Ectodermal cell (in vitro differentiated cells): ENCODE measurements around the gene CARD14.
"Not testable (repeated sequence)": the region's sequence is repeated elsewhere in the genome, so short reads cannot be mapped to it uniquely, and the experiment has no call there.

Experiments used
- H3K27ac ChIP-seq: 2 replicates; pipeline ENCODE4 v1.7.0; 2013; ENCODE audit warnings: mild to moderate bottlenecking, low read depth, low read length; ENCODE audit not compliant: insufficient read depth, poor library complexity, severe bottlenecking
- H3K27me3 ChIP-seq: 2 replicates; pipeline ENCODE4 v1.7.0; 2013; ENCODE audit warnings: mild to moderate bottlenecking, low read length; ENCODE audit not compliant: insufficient read depth, control insufficient read depth, poor library complexity, severe bottlenecking
- H3K36me3 ChIP-seq: one replicate; pipeline ENCODE4 v1.7.0; 2013; ENCODE audit warnings: low read length; ENCODE audit not compliant: control insufficient read depth, insufficient read depth
- H3K4me1 ChIP-seq: one replicate; pipeline ENCODE4 v1.7.0; 2013; ENCODE audit warnings: low read length; ENCODE audit not compliant: control insufficient read depth, insufficient read depth
- H3K4me3 ChIP-seq: 2 replicates; pipeline ENCODE4 v1.7.0; 2013; ENCODE audit warnings: low read depth, low read length, control low read depth; ENCODE audit not compliant: insufficient read depth
- H3K9me3 ChIP-seq: 2 replicates; pipeline ENCODE4 v1.7.0; 2013; ENCODE audit warnings: mild to moderate bottlenecking, low read length, moderate library complexity; ENCODE audit not compliant: control insufficient read depth
- WGBS, 2 experiments: methylation state at CpG; one replicate each; pipeline ENCODE4 v1.1.7; 2013; ENCODE audit warnings: missing lambda C conversion rate in 2 of 2; 5-methylcytosine and 5-hydroxymethylcytosine counted together

The CARD14 gene

GRCh38 chr17:80242505-80242904 is 72.7 kb downstream of the CARD14 start:
- no peak overlapping the region for H3K27ac ChIP-seq
- H3K36me3 ChIP-seq = peaks cover 17% of the 10 kb centered on the region
- no peaks in the 10 kb centered on the region for H3K9me3 ChIP-seq
- no peaks in the 10 kb centered on the region for H3K4me1 ChIP-seq
- H3K4me3 ChIP-seq = no peak overlapping the region
- 88 to 89% methylated on average over 14 of the region's 14 CpGs for WGBS, 2 experiments
- no peaks in the 10 kb centered on the region for H3K27me3 ChIP-seq

DNA sequence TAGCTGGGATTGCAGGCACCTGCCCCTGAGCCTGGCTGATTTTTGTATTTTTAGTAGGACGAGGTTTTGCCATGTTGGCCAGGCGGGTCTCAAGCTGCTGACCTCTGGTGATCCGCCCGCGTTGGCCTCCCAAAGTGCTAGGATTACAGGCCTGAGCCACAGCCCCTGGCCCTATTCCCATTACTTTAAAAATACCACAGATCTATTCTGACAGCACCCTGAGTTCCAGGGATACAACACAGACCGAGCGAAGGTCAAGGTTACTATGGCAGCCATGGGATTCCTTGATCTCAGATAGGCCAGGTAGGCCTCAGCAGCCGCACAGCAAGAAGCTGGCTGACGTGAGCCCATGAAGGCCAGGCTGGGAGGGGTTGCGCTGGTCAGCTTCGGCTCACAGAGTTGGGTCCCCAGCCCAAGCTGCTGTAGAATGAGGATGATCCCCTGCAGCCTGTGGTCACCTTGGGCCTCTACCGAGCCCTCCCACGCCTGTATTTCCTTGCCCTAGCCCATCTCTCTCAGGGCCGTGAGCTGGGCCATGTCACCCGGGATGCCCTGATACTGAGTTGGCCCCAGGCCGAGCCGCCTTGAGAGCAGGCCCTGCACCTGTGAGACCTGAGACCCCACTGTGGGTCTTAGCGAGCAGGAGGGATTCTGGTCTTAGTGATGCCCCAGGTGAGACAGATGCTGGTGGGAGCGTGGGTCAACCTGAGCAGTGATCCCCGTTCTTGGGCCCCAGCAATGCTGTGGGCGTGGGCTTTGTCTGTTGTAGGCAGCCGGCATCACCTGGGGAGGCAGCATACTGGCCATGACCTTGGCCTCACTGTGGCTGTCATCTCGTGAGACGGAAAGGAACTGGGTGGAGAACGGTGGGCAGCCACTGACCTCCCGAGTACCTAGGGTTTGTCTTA is 74.0 kb downstream of the CARD14 start:
- H3K4me3 ChIP-seq = no peak overlapping the region
- H3K27me3 ChIP-seq = no peaks in the 10 kb centered on the region
- H3K4me1 ChIP-seq = no peaks in the 10 kb centered on the region
- no peak overlapping the region for H3K27ac ChIP-seq
- 95% methylated on average over 26 of the region's 26 CpGs for WGBS, 2 experiments
- no peaks in the 10 kb centered on the region for H3K9me3 ChIP-seq
- H3K36me3 ChIP-seq = peaks cover 12% of the 10 kb centered on the region

DNA sequence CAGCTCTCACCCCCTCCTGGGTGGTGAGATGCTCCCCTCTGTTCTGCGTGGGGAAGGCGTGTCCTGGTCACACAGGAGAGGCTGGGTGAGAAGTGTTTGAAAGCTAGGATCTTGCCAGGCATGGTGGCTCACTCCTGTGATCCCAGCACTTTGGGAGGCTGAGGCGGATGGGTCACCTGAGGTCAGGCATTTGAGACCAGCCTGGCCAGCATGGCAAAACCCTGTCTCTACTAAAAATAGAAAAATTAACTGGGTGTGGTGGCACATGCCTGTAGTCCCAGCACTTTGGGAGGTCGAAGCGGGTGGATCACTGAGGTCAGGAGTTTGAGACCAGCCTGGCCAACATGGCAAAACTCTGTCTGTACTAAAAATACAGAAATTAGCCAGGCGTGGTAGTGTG is 74.6 kb downstream of the CARD14 start:
- H3K27me3 ChIP-seq, H3K27ac ChIP-seq, H3K9me3 ChIP-seq, H3K4me1 ChIP-seq, H3K4me3 ChIP-seq: not testable (repeated sequence)
- 93 to 94% methylated on average over 6 of the region's 6 CpGs for WGBS, 2 experiments
- peaks cover 12% of the 10 kb centered on the region for H3K36me3 ChIP-seq

DNA sequence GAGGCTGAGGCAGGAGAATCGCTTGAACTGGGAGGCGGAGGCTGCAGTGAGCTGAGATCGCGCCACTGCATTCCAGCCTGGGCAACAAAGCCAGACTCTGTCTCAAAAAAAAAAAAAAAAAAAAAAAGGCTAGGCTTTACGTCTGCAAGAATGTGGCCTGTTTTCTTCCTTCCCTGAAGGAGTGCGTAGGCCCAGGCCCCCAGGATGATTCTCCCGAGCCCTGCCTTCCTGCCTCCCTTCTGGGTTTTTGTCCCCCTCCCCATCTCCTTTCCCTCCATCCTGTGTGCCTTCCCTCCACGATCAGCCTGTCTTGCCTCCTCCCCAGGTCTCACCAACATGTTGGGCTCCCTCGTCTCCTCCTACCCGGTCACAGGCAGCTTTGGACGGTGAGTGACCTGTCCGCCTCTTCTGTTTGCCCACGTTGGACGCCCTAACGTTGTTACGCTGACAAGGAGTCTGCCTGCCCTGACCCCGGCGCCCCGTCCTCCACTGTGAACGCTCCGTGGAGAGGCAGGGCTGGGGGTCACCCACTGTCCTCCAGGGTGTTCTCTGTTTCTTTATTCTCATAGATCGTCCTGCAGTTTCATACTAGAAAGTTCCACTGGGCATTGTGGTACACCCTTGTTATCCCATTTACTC is 75.2 kb downstream of the CARD14 start:
- no peaks in the 10 kb centered on the region for H3K9me3 ChIP-seq
- H3K27me3 ChIP-seq = no peaks in the 10 kb centered on the region
- no peak overlapping the region for H3K4me3 ChIP-seq
- no peaks in the 10 kb centered on the region for H3K4me1 ChIP-seq
- WGBS, 2 experiments = 94% methylated on average over 22 of the region's 22 CpGs
- H3K27ac ChIP-seq = no peak overlapping the region
- H3K36me3 ChIP-seq = peaks cover 12% of the 10 kb centered on the region

- Histone ChIP-seq H3K4me3 (no peak overlapping the region), H3K4me1 (no peaks in the 10 kb centered on the region), H3K36me3 (peaks cover 12% of the 10 kb centered on the region), H3K27ac (no peak overlapping the region), H3K9me3 (no peaks in the 10 kb centered on the region), H3K27me3 (no peaks in the 10 kb centered on the region)
- 95 to 96% methylated on average over 27 of the region's 27 CpGs for WGBS, 2 experiments
Observed at GRCh38 chr17:80245566-80246265, 75.9 kb downstream of the CARD14 start.

GRCh38 chr17:80246266-80246681 is 76.4 kb downstream of the CARD14 start:
- no peaks in the 10 kb centered on the region for H3K4me1 ChIP-seq
- H3K27ac ChIP-seq = no peak overlapping the region
- H3K9me3 ChIP-seq = no peaks in the 10 kb centered on the region
- no peaks in the 10 kb centered on the region for H3K27me3 ChIP-seq
- no peak overlapping the region for H3K4me3 ChIP-seq
- H3K36me3 ChIP-seq = peaks cover 12% of the 10 kb centered on the region
- WGBS, 2 experiments = 95 to 96% methylated on average over 19 of the region's 19 CpGs

- no peaks in the 10 kb centered on the region for H3K4me1 ChIP-seq
- 88 to 92% methylated on average over 7 to 8 of the region's 8 CpGs for WGBS, 2 experiments
- no peak overlapping the region for H3K4me3 ChIP-seq
- H3K36me3 ChIP-seq = peaks cover 9% of the 10 kb centered on the region
- H3K27ac ChIP-seq = no peak overlapping the region
- H3K27me3 ChIP-seq = no peaks in the 10 kb centered on the region
- no peaks in the 10 kb centered on the region for H3K9me3 ChIP-seq
Observed at GRCh38 chr17:80246726-80247125, 76.9 kb downstream of the CARD14 start.

- Histone ChIP-seq H3K4me3 (no peak overlapping the region), H3K9me3 (no peaks in the 10 kb centered on the region), H3K27me3 (no peaks in the 10 kb centered on the region), H3K36me3 (peaks cover 8% of the 10 kb centered on the region), H3K27ac (no peak overlapping the region), H3K4me1 (no peaks in the 10 kb centered on the region)
- WGBS, 2 experiments = 96% methylated on average over 17 of the region's 17 CpGs
Observed at GRCh38 chr17:80247561-80247960, 77.7 kb downstream of the CARD14 start.

- H3K4me3 ChIP-seq = no peak overlapping the region
- H3K36me3 ChIP-seq = peaks cover 8% of the 10 kb centered on the region
- no peaks in the 10 kb centered on the region for H3K27me3 ChIP-seq
- no peaks in the 10 kb centered on the region for H3K9me3 ChIP-seq
- no peak overlapping the region for H3K27ac ChIP-seq
- no peaks in the 10 kb centered on the region for H3K4me1 ChIP-seq
- 93 to 94% methylated on average over 23 of the region's 23 CpGs for WGBS, 2 experiments
Observed at GRCh38 chr17:80248001-80248893, 78.4 kb downstream of the CARD14 start.
